A204.1 (cell line): ENCODE data around the gene NAALADL2.

ENCODE experiments used
- FAIRE-seq: peaks from 2 replicates; lab custom pipeline; 2012; peaks lifted over from hg19 to GRCh38; lab: Jason Lieb, UNC

NAALADL2 gene

DNA sequence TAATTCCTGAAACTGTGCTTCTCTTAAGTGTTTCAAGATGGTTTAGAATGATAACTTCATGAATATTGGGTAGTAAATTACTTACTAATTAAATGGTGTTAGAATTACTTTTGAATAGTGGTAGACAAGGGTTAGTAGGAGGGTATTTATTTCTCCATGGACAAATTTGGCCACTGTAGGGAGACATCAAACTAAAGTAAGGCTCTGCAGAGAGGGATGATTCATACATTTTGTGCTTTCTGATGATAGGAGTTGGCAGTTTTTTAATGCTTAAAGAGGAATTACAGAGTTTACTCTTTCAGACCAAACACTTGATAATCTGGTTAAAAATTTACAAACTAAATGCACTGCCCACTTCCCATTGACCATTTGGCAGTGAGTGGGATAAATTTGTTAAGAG, 127.6 kb downstream of the NAALADL2 start:
- FAIRE-seq = no peak

DNA sequence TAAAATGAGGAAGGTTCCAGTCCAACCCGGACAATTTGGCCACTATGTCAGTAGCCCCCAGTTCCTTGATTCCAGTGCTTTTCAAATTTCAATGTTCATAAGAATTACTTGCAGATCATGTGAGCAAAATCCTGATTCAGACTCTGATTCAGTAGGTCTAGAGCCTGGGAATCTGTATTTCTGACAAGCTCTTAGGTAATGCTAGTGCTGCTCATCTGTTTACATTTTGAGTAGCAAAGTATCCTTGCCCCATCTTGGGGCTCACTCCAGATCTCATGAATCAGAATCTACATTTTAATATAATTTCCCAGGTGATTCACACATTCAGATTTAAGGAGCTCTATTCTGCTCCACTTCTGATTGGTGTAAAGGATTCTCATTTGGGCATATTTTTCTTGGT, 142.0 kb downstream of the NAALADL2 start:
- no peak for FAIRE-seq

DNA sequence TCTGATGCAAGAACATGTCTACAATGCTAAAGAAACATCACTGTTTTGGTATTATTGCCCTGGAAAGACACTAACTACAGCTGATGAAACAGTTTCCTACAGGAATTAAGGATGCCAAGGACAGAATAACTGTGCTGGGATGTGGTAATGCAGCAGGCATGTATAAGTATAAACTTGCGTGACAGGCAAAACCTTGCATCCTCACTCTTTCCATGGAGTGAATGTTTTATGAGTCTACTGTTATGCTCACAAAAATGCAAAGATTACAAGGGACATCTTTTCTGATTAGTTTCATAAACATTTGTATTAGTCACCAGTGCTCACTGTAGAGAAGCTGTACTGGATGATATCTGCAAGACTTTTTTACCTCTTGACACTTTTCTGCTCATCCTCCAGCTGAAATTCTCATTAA, 143.6 kb downstream of the NAALADL2 start:
- FAIRE-seq = no peak

DNA sequence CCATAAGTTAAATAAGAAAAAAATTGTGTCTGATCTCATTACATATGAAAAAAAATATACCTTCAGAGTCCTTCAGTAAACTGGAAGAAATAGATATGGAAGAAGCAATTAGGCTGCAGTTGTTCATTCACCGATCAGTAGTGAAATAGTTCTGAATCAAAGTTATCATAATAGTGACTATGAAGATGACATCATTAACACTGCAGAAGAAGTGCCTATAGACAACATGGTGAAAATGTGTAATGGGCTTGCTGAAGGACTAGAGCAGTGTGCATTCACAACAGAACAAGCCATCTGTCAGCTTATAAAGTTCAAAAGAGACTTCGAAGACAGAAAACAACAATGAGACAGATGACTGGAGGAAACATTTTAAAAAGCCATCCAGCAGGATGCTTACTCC, 144.5 kb downstream of the NAALADL2 start:
- no peak for FAIRE-seq

- FAIRE-seq = no peak
Observed at GRCh38 chr3:175005193-175005592, 146.1 kb downstream of the NAALADL2 start.

DNA sequence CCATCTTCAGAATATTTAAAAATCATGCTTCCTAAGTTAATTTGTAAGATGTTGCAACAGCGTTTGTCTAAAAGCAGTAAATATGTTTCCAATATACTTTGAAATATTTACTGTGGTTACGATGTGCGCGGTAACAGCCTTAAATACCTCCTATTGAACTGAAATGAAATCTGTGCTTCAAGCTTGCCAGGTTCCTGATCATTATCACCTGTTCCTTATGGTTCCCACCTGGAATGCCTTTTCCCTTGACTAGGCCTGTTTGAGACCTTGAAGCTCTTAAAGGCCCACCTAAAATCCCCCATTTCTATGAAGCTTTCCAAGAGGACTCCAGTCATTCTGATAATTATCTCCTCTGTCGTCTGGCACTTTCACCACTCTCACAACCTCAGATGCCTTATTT, 146.7 kb downstream of the NAALADL2 start:
- no peak for FAIRE-seq

GRCh38 chr3:175007306-175007705, 148.2 kb downstream of the NAALADL2 start:
- no peak for FAIRE-seq

GRCh38 chr3:175009295-175009694, 150.2 kb downstream of the NAALADL2 start:
- FAIRE-seq = peak; percentile 44

- no peak for FAIRE-seq
Observed at GRCh38 chr3:175015056-175015635, 156.0 kb downstream of the NAALADL2 start.

- no peak for FAIRE-seq
Observed at GRCh38 chr3:175018946-175019727, 160.0 kb downstream of the NAALADL2 start.

DNA sequence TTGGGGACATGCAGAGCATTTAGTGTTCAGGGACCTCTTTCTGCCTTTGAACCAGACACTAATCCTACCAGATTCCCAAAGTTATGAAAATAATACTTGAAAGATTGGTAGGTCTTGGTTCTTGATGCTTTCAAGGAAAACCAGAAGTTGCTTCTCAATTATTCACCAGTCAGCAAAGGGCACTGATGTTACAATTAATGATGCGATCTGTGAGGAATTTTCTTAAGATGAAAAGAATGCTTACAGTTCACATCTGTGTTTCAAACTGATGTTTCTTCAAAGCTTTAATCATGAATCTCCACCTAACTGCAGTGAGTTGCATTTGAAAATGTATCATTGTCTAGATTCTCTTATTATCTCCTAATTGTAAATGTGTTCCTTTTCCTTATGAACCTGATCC, 161.0 kb downstream of the NAALADL2 start:
- FAIRE-seq = no peak

GRCh38 chr3:175029828-175030227, 170.7 kb downstream of the NAALADL2 start:
- no peak for FAIRE-seq

- FAIRE-seq = no peak
Observed at GRCh38 chr3:175039875-175040274, 180.7 kb downstream of the NAALADL2 start.

DNA sequence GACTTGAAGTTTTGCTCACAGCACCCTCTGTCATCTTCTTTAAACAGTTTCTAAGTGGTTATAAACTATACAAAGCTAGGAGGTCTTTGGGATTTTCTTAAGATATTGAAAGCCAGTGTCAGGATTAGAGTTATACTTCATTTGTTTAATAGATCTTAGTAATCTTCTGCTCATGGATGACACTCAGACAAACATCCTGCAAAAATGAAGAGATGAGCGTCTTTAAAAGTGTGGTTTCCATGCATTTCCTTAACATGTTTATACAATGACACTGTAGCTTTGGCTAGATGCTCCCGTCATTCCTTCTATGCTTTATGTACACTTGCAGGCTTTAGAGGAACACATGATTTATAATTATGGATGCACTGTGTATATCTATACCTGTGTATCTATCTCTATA, 182.2 kb downstream of the NAALADL2 start:
- FAIRE-seq = no peak

GRCh38 chr3:175046601-175047000, 187.5 kb downstream of the NAALADL2 start:
- no peak for FAIRE-seq

- FAIRE-seq = no peak
Observed at GRCh38 chr3:175047786-175048185, 188.7 kb downstream of the NAALADL2 start.

DNA sequence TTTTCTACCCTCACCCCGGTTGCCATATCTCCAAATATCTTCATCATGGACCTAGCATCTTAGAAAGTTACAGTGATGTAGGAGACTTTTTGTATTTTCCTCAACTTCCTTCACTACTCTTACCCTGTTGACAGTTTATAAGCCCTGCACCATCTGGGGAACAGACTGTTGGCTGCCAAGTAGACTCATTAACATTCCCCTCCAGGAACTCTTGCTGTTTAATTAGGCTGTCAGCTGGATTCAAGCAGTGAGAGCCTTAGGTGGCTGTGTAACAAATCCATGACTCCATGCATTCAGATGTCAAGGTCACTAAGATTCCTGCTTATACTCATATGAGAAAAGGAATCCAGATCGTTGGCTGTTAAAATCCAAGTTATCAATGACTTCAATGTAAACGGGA, 198.3 kb downstream of the NAALADL2 start:
- no peak for FAIRE-seq

DNA sequence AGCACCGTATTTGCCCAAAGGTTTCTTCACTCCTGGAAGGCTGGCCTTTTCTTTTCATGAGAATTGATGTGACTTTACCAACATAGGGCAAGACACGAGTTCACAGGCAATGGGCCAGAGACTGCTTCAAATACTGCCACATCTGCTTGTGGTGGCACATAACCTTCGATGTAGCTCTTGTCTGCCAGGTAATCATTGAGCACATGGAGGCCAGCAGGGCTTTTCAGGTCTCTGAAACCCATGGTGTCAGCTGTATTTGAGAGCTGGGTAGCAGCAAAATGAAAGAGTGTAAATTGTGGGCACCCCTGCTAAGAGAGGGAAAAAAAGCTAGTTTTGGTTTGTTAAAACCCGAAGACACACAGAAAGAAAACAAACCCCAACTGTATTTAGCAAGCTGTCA, 200.7 kb downstream of the NAALADL2 start:
- no peak for FAIRE-seq

- FAIRE-seq = no peak
Observed at GRCh38 chr3:175065497-175065896, 206.4 kb downstream of the NAALADL2 start.

- no peak for FAIRE-seq
Observed at GRCh38 chr3:175066617-175067415, 207.7 kb downstream of the NAALADL2 start.

DNA sequence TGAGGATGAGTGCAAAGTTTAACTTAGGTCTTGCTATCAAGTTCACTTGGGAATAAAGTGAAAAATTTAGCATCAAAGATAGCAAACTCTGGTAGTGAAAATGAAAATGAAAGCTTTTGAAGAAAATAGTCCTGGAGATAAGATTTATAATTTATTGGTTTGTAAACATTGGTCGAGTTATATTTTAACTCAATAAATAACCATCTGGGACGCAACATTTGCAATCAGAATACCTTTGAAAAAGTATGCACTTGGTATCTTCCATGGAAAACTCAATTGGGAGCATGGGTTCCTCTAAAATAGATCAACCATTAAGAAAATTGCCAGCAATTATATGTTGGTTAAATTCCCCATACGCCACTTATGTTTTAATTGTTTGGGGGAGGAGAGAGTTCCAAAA, 209.5 kb downstream of the NAALADL2 start:
- no peak for FAIRE-seq

DNA sequence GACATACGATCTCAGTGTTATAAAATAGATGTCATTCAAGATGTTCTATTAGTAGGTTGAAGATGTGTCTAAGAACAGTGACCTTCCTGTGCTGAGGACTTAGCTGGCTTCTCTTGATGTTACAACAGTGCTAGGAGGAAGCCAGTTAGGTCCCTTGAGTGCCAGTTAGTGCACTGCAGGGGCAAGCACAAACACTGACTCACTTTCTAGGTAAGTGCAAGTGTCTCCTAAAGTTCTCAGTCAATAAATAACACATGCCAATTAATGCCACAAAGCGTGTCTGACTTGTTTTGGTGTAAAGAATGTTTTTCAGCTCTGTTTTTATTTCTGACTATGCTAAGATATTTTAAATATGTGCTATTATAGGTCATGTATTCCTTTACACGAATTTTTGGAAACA, 211.8 kb downstream of the NAALADL2 start:
- FAIRE-seq = no peak

- no peak for FAIRE-seq
Observed at GRCh38 chr3:175073219-175073905, 214.2 kb downstream of the NAALADL2 start.
